PC-3 (cell line): Measurements from ENCODE around the gene XKR8.

Source experiments
- CTCF ChIP-seq: fragments of 300-600 bp; sonication (generic); conservative IDR thresholded peaks from 2 replicates; pipeline ENCODE4 v1.5.1; 2017; ENCODE audit warnings: antibody characterized with exemption, low read depth, mild to moderate bottlenecking, low read length
- EZH2 ChIP-seq: fragments of 300-600 bp; sonication (generic); IDR thresholded peaks from one replicate; pipeline ENCODE4 v1.6.1; 2017; ENCODE audit warnings: antibody characterized with exemption, mild to moderate bottlenecking, low read length; ENCODE audit not compliant: unreplicated experiment
- EZH2phosphoT487 ChIP-seq: fragments of 300-600 bp; sonication (generic); IDR thresholded peaks from 2 replicates; pipeline ENCODE4 v1.6.1; 2018; ENCODE audit warnings: mild to moderate bottlenecking, antibody characterized with exemption, low read length, borderline replicate concordance

GRCh38 chr1:27931759-27932158, 28.0 kb upstream of the XKR8 start:
- TF ChIP-seq CTCF: no peak
- no peak for TF ChIP-seq EZH2
- no peak for TF ChIP-seq EZH2phosphoT487
